Stimulated activated CD8-positive, alpha-beta memory T cell treated with anti-CD3 and anti-CD28 coated beads, Interleukin-7, amount 100 ng/mL, for 4 hours (primary cell): ENCODE data around the gene CLASRP.
A peak's percentile ranks its signal among the peaks of the same experiment; 100 is the strongest.

Source experiments
- DNase-seq, 2 donors: peaks; one replicate each; pipeline ENCODE4 v3.0.0-alpha.2; 2020; ENCODE audit warnings: low read depth in 2 of 2

Gene CLASRP

DNA sequence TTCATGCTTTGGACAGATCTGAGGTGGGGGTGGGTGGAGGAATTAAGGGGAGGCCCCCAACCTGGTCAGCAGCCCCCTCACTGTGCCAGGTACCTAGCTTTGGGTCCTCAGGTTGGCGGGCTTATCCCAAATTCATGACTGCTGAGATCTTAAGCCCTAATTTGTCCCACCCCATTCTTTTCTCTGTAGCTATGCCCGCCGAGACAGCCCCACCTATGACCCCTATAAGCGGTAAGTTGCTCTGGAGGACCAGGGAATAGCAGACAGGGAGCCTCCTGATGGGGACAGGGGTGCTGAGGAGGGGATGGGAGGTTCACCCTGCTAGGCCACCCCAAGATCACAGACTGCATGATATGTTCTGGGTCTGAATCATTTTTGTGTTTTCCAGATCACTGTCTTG, 23.1 kb downstream of the CLASRP start:
- DNase-seq = no peak

DNA sequence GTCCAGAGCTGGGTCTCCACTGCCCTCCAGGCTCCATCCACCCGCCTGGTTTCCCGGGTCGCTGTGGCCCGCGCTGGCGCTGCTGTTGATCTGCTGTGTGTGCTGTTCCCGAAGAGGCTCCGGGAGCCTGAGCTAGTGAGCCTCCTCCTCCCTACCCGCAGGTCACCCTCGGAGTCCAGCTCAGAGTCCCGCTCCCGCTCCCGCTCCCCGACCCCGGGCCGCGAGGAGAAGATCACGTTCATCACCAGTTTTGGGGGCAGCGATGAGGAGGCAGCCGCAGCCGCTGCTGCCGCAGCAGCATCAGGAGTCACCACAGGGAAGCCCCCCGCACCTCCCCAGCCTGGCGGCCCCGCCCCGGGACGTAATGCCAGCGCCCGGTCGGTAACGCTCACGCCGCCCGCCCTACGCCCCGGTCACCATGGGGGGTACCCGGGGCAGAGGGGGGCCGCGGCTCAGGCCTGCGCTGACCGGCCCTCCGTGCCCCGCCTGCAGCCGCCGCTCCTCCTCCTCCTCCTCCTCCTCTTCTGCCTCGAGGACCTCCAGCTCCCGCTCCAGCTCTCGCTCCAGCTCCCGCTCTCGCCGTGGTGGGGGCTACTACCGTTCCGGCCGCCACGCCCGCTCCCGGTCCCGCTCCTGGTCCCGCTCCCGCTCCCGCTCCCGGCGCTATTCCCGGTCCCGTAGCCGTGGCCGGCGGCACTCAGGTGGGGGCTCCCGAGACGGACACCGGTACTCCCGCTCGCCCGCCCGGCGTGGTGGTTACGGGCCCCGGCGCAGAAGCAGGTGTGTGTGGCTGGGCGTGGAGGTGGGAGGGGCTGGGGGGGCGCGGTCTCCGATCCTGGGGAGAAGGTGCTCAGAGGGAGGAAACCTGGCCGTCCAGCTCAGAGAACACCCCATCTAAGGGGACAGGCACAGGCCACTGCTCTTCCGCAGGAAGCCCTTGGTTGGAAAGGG, 25.3 kb downstream of the CLASRP start:
- DNase-seq = no peak

DNA sequence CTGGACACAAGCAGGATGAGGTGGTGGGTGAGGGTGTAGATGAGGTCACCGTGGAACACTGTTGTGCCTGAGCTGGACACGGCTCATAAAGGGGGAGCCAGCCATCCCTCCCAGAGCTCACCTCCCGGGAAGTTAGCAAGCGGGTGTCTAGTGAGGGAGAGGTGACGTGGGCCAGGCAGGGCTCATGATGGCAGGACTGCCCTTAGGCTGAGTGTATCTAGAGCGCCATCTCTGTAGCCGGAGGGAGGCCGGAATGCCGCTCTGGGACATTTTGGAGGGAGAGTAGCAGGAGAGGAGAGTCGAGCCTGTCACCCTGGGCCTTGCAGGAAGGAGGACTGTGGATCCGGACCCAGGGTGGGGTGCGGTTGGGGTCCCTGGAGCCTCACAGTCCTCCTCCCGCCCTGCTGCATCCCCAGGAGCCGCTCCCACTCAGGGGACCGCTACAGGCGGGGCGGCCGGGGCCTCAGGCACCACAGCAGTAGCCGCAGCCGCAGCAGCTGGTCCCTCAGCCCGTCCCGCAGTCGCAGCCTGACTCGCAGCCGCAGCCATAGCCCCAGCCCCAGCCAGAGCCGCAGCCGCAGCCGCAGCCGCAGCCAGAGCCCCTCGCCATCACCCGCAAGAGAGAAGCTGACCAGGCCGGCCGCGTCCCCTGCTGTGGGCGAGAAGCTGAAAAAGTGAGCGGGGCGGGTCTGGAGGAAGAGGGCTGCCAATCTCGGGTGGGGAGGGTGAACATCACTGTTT, 28.2 kb downstream of the CLASRP start:
- DNase-seq = no peak

DNA sequence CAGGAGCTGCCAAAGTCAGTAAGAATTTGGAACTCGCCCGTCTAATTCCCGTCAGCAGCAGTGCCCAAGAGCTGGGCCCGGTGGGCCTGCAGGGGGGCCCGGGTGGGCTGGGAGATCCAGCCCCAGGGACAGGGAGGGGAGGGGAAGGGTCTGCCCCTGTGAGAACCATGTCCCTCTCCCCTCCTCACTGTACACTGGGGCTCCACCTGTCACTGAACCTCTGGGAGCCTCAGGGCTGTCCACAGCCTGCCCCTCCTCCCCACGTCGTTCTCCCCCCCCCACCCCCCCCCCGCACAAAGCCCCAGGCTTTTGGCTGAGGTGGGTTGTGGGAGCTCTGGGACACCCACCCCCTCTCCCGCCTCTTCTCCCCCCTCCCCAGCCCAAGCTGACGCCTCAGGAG, 29.2 kb downstream of the CLASRP start:
- DNase-seq = no peak

DNA sequence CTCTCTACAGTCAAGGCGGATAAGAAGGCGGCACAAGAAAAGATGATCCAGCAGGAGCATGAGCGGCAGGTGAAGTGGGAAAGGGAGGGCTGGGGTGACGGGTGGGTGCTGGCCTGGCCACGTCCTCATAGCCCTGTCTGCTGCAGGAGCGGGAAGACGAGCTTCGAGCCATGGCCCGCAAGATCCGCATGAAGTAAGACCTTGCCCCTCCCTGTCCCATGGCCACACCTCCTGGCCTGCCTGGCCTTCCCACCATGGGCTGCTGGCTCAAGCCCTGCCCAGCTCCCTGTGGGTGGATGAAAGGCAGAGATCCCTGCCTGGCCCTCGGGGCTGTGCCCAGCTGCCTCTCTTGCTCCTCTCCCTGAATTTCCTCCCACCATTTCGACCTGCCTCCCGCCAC, 30.2 kb downstream of the CLASRP start:
- DNase-seq = no peak

DNA sequence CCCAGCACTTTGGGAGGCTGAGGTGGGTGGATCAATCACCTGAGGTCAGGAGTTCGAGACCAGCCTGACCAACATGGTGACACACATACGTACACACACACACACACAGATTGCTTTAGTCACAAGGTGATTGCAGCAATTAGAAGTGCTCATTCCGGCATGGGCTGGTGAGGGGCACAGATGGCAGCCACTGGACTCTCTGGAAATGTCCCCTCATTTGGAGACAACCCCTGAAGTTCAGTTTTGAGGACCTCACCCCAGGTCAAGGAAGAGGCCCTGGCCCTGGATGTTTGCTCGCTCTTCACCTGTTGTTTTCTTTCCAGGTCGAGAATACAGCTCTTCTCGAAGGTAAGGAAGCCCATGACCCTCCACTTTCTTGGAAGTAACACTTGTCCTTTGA, 31.4 kb downstream of the CLASRP start:
- DNase-seq = no peak

GRCh38 chr19:45070861-45071544, 32.2 kb downstream of the CLASRP start:
- no peak for DNase-seq

DNA sequence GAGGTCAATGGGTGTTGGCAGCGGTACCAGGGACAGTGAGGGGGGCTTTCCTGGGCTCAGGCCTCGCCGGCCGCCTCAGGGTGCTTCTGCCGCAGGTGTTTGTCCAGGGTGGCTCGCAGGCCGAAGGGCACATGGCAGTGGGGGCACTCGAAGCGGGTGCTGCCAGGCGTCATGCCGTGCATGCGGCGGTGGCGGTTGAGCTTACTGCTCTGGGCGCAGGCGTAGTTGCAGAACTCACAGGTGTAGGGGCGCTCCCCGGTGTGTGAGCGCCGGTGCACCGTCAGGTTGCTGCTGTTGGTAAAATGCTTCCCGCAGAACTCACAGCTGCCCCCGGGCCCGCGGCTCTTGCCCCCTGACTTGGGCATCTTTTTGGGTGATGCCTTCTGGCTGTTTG, 32.7 kb downstream of the CLASRP start:
- no peak for DNase-seq

- no peak for DNase-seq
Observed at GRCh38 chr19:45071969-45072790, 33.3 kb downstream of the CLASRP start.

DNA sequence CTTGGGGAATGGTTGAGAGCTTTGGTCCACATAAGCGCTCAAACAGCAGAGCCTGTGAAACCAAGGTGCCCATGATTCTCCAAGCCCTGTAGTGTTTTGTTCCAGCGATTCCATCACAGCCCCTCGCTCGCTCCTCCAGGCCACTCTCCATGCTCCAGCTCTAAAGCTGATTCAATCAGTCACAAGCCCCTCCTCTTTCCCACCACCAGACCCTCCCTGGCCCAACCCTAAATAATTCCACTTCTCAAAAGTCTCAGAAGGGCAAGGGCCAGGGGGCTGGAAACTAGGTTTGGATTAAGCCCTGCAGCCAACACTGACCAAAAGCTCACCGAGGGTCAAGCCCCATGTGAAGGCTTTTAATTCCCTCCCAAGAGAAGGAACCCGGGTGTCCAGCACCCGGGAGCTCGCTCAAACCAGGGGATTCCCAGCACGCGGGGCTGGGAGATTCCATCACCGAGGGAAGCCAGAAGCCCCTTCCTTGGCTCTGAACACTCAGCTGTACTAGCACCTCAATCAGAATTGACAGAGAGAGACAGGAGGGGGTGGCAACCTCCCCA, 36.0 kb downstream of the CLASRP start:
- DNase-seq = no peak

DNA sequence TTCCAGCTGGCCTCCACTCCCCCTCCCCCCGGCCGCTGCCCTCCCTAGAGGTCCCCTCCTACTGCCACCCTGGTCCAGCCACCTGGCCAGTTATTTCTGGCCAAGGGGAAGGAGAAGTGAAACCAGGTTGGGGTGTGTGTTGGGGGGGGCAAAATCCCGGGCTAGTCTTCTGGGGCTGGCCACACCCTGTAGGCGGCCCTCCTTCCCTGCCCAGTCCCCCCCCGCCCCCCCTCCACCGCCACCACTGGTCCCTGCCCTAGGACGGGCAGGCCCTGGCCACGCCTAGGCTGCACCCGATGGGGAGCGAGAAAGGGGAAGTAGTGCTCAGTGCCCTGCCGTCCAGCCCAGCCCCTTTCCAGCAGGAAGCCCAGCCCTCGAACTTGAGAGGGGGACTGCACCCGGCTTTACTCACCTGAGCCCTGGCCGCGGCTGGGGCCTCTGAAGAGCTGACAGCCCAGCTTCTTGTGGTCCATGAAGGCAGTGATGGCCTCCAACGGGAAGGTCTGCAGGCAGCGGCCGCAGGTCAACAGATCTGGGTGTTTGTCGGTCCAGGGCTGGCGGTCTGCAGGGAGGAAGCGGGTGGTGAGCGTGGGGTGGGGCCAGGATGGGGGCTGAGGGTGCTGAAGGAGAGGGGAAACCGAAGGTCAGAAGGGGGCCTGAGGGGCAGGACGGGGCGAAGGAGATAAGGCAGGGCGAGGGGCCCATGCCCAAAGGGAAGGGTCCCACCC, 36.6 kb downstream of the CLASRP start:
- peak in 1 of 2 donors; percentile 37 for DNase-seq

GRCh38 chr19:45076029-45076850, 37.4 kb downstream of the CLASRP start, which contains the start of gene ZNF296:
Gene ZNF296 (minus strand): TSS chr19:45076478. CDS start chr19:45076373, 105 bp downstream.
- peak; percentile 52 to 80 for DNase-seq

DNA sequence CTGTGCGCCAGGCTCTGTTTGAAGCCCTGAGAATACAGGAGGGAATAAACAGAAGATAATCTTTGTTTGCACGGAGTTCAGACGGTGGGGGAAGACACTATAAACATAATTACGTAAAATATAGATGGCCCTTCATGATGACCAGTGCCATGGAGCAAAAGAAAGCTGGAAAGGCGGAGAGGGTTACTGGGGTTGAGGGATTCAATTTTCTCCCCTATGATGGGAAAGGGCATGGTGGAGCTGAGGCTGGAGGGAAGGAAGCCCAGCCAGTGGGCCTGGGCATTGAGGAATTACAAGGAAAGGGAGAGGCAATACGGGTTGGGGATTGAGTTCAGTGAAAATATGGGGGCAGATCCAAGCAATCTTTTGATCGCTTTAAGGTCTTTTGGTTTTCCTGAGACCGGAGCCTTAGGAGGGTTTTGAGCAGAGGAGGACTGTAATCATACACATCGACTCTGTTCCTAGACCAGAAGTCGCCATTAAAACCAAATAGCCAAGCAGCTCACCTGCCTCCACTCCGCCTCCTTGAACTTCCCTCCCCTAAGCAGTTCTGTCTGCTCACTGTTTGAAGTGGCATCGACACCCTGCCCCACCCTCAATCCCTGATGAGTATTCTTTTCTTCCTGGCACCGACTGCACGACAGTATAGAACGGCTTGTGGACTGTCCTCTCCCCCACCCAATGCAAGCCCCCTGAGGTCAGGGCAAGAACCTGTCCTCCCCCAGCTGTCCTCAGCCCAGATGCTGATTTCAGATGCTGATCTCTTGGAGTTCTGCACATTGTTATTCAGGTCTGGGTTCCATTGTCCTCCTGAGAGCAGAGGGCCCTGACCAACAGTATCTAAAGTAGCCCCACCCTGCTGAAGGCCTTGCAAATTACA, 38.2 kb downstream of the CLASRP start:
- DNase-seq = no peak

- DNase-seq = no peak
Observed at GRCh38 chr19:45078390-45079062, 39.7 kb downstream of the CLASRP start.

GRCh38 chr19:45079063-45079910, 40.4 kb downstream of the CLASRP start, which contains the start of gene GEMIN7:
Gene GEMIN7 (plus strand): TSS chr19:45079260. CDS start chr19:45090115, 10,855 bp downstream.
- DNase-seq = peak; percentile 50 to 76

DNA sequence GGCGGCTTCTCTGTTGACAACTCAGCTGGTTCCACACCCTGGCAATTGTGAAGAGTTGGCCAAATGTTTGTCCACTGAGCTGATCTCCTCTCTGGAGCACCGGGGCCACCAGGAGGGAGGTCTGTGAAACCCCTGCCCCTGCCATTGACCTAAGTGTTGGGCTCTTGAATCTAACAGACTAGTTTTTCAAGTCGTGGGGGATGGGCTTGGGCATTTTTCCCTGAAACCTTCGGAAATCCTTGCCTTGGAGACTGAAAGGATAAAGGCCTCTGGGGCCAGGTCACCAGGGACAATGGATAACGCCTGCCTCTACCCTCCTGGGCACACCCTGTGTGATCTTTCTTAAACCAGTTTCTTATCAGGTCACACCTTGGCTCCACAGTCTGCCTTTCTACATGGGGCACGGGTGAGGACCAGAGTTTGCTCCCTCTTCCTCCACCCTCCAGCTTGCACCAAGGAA, 41.1 kb downstream of the CLASRP start:
- DNase-seq = no peak

DNA sequence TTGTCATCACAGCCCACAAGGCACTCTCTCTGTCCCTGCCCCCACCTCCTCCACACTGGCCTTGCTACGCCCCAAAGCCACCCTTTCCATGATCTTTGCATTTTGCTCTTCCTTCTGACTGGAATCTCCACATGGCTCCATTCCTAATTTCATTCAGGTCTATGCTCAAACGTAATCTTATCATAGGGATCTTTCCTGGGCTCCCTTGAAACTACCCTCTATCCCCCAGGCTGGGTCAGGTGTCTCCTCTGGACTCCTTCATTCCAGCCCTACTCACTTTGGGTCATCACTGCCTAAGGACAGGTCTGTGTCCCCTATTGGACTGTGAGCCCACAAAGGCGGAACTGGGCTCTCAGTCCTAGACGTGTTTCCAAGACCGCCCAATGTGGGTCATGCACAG, 43.3 kb downstream of the CLASRP start:
- DNase-seq = no peak
